ENCODE measurements around the gene NPFFR1. TPM values are rescaled to one million over a fixed set of nuclear protein-coding genes. Genes with fewer than 3 reads are reported as not detected.
"Not testable (repeated sequence)": the region's sequence is repeated elsewhere in the genome, so short reads cannot be mapped to it uniquely, and the experiment has no call there.

Gene NPFFR1
- total and polyA plus RNA-seq, 8 donors = under 0.01 to 0.03 (median 0.03) TPM; not detected in 4

- no peak overlapping the region for H3K4me3 ChIP-seq
- WGBS, 2 donors = 88 to 89% methylated on average over 11 of the region's 11 CpGs
- intact Hi-C loops (cut with DNase I) = no loop called here
- no peak for DNase-seq
- no peaks in the 10 kb centered on the region for H3K9me3 ChIP-seq
- no peaks in the 10 kb centered on the region for H3K36me3 ChIP-seq
- ATAC-seq = no peak
- no peak for TF ChIP-seq CTCF (IDR thresholded peaks at IDR 0.05)
- peaks cover 0 to 3% (median 0%) of the 10 kb centered on the region in 4 donors for H3K27me3 ChIP-seq
- FAIRE-seq = no peak
- no peak overlapping the region for H3K27ac ChIP-seq
- H3K4me1 ChIP-seq = no peaks in the 10 kb centered on the region
Observed at GRCh38 chr10:70250961-70251680, 32.7 kb downstream of the NPFFR1 start.

- no peak for TF ChIP-seq CTCF (IDR thresholded peaks at IDR 0.05)
- FAIRE-seq (no peak), ATAC-seq (no peak), DNase-seq (no peak)
- Histone ChIP-seq H3K4me1 (no peaks in the 10 kb centered on the region), H3K27ac (no peak overlapping the region), H3K4me3 (no peak overlapping the region), H3K27me3 (no peaks in the 10 kb centered on the region), H3K36me3 (no peaks in the 10 kb centered on the region), H3K9me3 (no peaks in the 10 kb centered on the region)
- 63 to 66% methylated on average over 6 of the region's 6 CpGs for WGBS, 2 donors
- intact Hi-C loops (cut with DNase I) = no loop called here
Observed at GRCh38 chr10:70247360-70247759, 36.4 kb downstream of the NPFFR1 start.

GRCh38 chr10:70241081-70241480 lies 42.7 kb downstream of the NPFFR1 start:
- H3K4me1 ChIP-seq = no peaks in the 10 kb centered on the region
- no peak for TF ChIP-seq CTCF (IDR thresholded peaks at IDR 0.05)
- FAIRE-seq (no peak), DNase-seq (no peak), ATAC-seq (no peak)
- H3K36me3 ChIP-seq = no peaks in the 10 kb centered on the region
- no peaks in the 10 kb centered on the region for H3K27me3 ChIP-seq
- no peak overlapping the region for H3K27ac ChIP-seq
- intact Hi-C loops (cut with DNase I) = no loop called here
- 92 to 96% methylated on average over 3 of the region's 3 CpGs for WGBS, 2 donors
- no peaks in the 10 kb centered on the region for H3K9me3 ChIP-seq
- no peak overlapping the region for H3K4me3 ChIP-seq

- DNase-seq = peak in 1 of 6 donors; percentile 64
- H3K4me1 ChIP-seq; FAIRE-seq; H3K27me3 ChIP-seq; H3K36me3 ChIP-seq; H3K27ac ChIP-seq; H3K4me3 ChIP-seq; H3K9me3 ChIP-seq; intact Hi-C loops (cut with DNase I); ATAC-seq: not testable (repeated sequence)
- WGBS, 2 donors = 87 to 98% methylated on average over 18 to 21 of the region's 21 CpGs
Observed at GRCh38 chr10:70239986-70240385, 43.8 kb downstream of the NPFFR1 start.

GRCh38 chr10:70239077-70239976 lies 44.5 kb downstream of the NPFFR1 start:
- 95 to 98% methylated on average over 41 to 55 of the region's 55 CpGs for WGBS, 2 donors
- FAIRE-seq; H3K4me3 ChIP-seq; H3K9me3 ChIP-seq; H3K36me3 ChIP-seq; H3K4me1 ChIP-seq; ATAC-seq; intact Hi-C loops (cut with DNase I); H3K27ac ChIP-seq; H3K27me3 ChIP-seq: not testable (repeated sequence)
- peak in 1 of 6 donors; percentile 64 for DNase-seq

- H3K4me3 ChIP-seq; H3K27ac ChIP-seq; intact Hi-C loops (cut with DNase I); FAIRE-seq; H3K4me1 ChIP-seq; ATAC-seq; H3K36me3 ChIP-seq; H3K27me3 ChIP-seq; H3K9me3 ChIP-seq; DNase-seq: not testable (repeated sequence)
- WGBS, 2 donors = 74 to 76% methylated on average over 6 of the region's 6 CpGs
Observed at GRCh38 chr10:70237958-70238536, 45.8 kb downstream of the NPFFR1 start.
